Measurements from ENCODE around the gene GLI2. TPM values are rescaled to one million over a fixed set of nuclear protein-coding genes. Genes with fewer than 3 reads are reported as not detected.

GLI2 gene
- total and polyA plus RNA-seq, 8 donors, result 0.45 to 2.8 (median 0.68) TPM; not detected in 1

DNA sequence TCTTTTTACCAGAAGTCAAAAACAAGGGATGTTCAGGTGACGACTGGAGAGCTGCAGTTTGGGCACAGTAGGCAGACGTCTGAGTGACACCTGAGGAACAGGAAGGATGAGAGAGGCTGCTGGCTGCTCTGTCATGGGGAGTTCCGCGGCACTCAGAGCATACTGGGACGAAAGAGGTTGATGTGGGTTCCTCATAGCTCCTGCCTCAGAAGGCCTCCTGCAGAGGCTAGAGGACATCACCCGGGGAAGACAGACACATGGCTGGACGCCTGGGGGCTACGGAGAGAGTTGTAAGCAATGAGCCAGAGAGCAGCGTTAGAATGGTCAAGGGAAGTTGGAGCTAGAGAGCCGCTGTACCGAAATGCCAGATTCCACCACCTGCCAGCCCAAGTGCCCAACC lies 45.1 kb upstream of the GLI2 start:
- no peak overlapping the region for H3K27ac ChIP-seq
- TF ChIP-seq, protein P1, sequence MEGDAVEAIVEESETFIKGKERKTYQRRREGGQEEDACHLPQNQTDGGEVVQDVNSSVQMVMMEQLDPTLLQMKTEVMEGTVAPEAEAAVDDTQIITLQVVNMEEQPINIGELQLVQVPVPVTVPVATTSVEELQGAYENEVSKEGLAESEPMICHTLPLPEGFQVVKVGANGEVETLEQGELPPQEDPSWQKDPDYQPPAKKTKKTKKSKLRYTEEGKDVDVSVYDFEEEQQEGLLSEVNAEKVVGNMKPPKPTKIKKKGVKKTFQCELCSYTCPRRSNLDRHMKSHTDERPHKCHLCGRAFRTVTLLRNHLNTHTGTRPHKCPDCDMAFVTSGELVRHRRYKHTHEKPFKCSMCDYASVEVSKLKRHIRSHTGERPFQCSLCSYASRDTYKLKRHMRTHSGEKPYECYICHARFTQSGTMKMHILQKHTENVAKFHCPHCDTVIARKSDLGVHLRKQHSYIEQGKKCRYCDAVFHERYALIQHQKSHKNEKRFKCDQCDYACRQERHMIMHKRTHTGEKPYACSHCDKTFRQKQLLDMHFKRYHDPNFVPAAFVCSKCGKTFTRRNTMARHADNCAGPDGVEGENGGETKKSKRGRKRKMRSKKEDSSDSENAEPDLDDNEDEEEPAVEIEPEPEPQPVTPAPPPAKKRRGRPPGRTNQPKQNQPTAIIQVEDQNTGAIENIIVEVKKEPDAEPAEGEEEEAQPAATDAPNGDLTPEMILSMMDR (IDR thresholded peaks at IDR 0.05), result no peak
- TF ChIP-seq POLR2A (IDR thresholded peaks at IDR 0.05), result no peak
- TF ChIP-seq POLR2AphosphoS5 (IDR thresholded peaks at IDR 0.05), result no peak
- no peak for TF ChIP-seq EP300 (IDR thresholded peaks at IDR 0.05)
- no peaks in the 10 kb centered on the region for H3K36me3 ChIP-seq
- intact Hi-C loops (cut with DNase I; ENCODE audit: low total_unique reads), result loop anchor here (5.0 kb wide), 1 partner anchor 387 kb away; no protein-coding TSS in a partner anchor
- no peaks in the 10 kb centered on the region for H3K9me3 ChIP-seq
- H3K27me3 ChIP-seq, result peaks cover 0 to 43% (median 12%) of the 10 kb centered on the region in 3 donors
- H3K4me1 ChIP-seq, result peaks cover 0 to 5% (median 0%) of the 10 kb centered on the region in 4 donors
- WGBS, 5 donors, result 67 to 71% (median 69%) methylated on average over 11 of the region's 11 CpGs
- no peak for DNase-seq
- no peak overlapping the region for H3K4me3 ChIP-seq

DNA sequence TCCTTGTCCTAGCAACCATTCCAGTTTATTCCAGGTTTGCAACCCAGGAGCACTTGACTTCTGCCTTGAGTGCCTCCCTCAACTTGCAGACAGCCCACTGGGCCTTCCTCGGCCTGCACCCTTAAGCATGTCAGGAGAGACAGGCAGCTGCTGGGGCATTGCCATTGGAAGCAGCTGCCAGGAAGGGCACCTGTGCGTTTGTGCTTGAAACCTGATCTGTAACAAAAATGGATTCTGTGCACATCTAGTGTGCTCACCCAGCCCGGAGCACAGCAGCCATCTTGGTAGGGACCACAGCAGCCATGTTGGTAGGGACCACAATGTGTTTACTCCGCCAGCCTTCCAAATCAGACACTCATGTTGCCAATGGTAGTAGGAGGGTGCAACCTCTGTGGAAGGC lies 44.3 kb upstream of the GLI2 start:
- TF ChIP-seq EP300 (IDR thresholded peaks at IDR 0.05) (no peak), POLR2A (IDR thresholded peaks at IDR 0.05) (no peak), POLR2AphosphoS5 (IDR thresholded peaks at IDR 0.05) (no peak)
- TF ChIP-seq, protein P1 (IDR thresholded peaks at IDR 0.05), result no peak
- Histone ChIP-seq H3K9me3 (no peaks in the 10 kb centered on the region), H3K4me3 (no peak overlapping the region), H3K27me3 (peaks cover 0 to 49% (median 19%) of the 10 kb centered on the region in 3 donors), H3K4me1 (peaks cover 0 to 10% (median 2%) of the 10 kb centered on the region in 4 donors), H3K36me3 (no peaks in the 10 kb centered on the region), H3K27ac (no peak overlapping the region)
- WGBS, 5 donors, result 79 to 95% (median 88%) methylated on average over 4 of the region's 4 CpGs
- intact Hi-C loops (cut with DNase I; ENCODE audit: low total_unique reads), result loop anchor here (5.0 kb wide), 1 partner anchor 386 kb away; no protein-coding TSS in a partner anchor
- no peak for DNase-seq

DNA sequence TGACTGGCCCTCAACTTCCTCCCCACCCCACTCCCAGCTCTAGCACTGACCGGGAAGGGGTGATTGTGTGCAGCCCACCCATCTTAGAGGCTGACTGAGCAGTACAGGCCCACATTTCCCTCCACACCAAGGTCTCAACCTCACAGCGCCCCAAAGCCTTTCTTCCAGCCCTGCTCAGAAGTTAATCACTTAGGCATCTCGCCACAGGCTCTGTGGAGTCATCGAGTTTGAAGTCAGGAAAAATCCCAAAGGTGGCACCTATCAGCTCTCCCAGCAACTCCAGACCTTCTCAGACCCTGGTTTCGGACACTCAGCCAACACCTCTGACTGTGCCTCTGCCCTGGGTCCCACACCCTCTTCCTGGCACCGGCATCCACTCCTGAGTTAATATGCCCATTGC lies 43.0 kb upstream of the GLI2 start:
- intact Hi-C loops (cut with DNase I; ENCODE audit: low total_unique reads), result loop anchor here (5.0 kb wide), 1 partner anchor 385 kb away; no protein-coding TSS in a partner anchor
- Histone ChIP-seq H3K36me3 (no peaks in the 10 kb centered on the region), H3K27me3 (peaks cover 0 to 59% (median 22%) of the 10 kb centered on the region in 3 donors), H3K9me3 (no peaks in the 10 kb centered on the region), H3K4me1 (peaks cover 0 to 10% (median 2%) of the 10 kb centered on the region in 4 donors), H3K4me3 (no peak overlapping the region), H3K27ac (no peak overlapping the region)
- DNase-seq, result no peak
- WGBS, 5 donors, result 78 to 96% (median 86%) methylated on average over 6 of the region's 6 CpGs
- TF ChIP-seq POLR2A (IDR thresholded peaks at IDR 0.05) (no peak), POLR2AphosphoS5 (IDR thresholded peaks at IDR 0.05) (no peak), EP300 (IDR thresholded peaks at IDR 0.05) (no peak)
- TF ChIP-seq, protein P1 (IDR thresholded peaks at IDR 0.05), result no peak

DNA sequence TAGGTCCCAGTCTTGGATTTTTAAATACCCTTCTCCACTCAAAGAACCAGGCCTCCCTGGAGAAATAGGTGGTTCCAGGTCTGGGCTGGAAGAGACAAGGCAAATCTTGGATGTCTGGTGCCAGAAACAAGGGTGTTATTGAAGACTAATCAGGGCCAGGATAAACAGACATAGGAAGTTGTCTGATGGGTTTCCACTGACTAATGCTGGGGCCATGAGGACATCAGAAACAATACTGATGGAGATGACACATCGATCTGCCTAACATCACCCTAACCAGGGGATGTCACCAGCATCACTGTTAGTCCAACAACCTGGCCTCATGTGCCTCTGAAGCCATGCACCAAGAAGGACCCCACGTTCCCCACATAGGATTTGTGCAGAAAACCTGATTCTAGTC lies 42.5 kb upstream of the GLI2 start:
- Histone ChIP-seq H3K4me1 (peaks cover 0 to 10% (median 2%) of the 10 kb centered on the region in 4 donors), H3K36me3 (no peaks in the 10 kb centered on the region), H3K9me3 (no peaks in the 10 kb centered on the region), H3K27me3 (peaks cover 0 to 59% (median 22%) of the 10 kb centered on the region in 3 donors), H3K27ac (no peak overlapping the region), H3K4me3 (no peak overlapping the region)
- no peak for DNase-seq
- intact Hi-C loops (cut with DNase I; ENCODE audit: low total_unique reads), result loop anchor here (5.0 kb wide), 1 partner anchor 384 kb away; no protein-coding TSS in a partner anchor
- 66 to 84% (median 81%) methylated on average over 2 of the region's 2 CpGs for WGBS, 5 donors
- TF ChIP-seq POLR2A (IDR thresholded peaks at IDR 0.05) (no peak), EP300 (IDR thresholded peaks at IDR 0.05) (no peak), POLR2AphosphoS5 (IDR thresholded peaks at IDR 0.05) (no peak)
- TF ChIP-seq, protein P1 (IDR thresholded peaks at IDR 0.05), result no peak
